ENCODE results near the gene ME2. TPM values are rescaled to one million over a fixed set of nuclear protein-coding genes. Genes with fewer than 3 reads are reported as not detected.

The ME2 gene
- total and polyA plus RNA-seq, 9 of the 15 experiments (the other 6 are each of a cell fraction or from before 2014, with no cell fraction given) = 12.3 to 54.4 (median 36.2) TPM

DNA sequence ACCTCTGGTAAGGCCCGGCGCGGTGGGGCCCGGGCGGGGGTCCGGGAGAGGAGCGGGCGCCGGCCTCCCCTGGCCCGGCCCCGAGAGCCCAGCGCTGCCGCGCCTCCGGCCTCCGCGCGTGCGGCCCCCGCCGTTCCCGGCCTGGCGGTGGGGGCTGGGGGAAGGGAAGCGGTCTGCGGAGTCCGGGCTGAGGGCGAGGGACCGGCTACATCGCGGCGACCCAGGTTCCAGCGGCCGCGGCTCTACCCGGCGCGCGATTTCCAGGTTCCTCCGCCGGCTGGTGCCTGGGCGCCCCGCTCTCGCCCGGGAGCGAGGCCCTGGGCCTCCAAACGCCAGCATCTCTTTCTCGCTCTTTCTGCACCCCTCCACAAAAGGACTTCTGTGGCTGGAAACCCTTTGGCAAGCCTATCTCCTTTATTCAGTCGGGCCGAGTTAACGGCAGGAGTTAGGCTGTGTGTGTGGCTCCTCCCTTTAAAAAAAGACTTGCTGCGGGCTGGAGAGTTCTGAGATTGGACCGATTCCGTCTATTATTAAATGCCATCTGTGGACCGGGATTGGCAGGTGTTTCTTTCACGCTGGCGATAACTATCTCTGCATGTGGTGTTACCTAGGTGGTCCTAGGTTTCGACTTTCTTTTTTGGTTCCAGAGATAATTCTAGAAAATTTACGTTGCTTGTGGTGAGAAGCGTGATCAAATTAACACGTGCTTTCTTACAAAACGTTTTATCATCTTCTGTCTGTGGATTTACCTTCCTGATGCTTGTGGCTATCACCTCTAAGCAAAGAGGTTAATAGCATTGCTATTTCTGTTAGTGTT, 592 bp downstream of the ME2 start (continued):
- TF ChIP-seq, protein P1, sequence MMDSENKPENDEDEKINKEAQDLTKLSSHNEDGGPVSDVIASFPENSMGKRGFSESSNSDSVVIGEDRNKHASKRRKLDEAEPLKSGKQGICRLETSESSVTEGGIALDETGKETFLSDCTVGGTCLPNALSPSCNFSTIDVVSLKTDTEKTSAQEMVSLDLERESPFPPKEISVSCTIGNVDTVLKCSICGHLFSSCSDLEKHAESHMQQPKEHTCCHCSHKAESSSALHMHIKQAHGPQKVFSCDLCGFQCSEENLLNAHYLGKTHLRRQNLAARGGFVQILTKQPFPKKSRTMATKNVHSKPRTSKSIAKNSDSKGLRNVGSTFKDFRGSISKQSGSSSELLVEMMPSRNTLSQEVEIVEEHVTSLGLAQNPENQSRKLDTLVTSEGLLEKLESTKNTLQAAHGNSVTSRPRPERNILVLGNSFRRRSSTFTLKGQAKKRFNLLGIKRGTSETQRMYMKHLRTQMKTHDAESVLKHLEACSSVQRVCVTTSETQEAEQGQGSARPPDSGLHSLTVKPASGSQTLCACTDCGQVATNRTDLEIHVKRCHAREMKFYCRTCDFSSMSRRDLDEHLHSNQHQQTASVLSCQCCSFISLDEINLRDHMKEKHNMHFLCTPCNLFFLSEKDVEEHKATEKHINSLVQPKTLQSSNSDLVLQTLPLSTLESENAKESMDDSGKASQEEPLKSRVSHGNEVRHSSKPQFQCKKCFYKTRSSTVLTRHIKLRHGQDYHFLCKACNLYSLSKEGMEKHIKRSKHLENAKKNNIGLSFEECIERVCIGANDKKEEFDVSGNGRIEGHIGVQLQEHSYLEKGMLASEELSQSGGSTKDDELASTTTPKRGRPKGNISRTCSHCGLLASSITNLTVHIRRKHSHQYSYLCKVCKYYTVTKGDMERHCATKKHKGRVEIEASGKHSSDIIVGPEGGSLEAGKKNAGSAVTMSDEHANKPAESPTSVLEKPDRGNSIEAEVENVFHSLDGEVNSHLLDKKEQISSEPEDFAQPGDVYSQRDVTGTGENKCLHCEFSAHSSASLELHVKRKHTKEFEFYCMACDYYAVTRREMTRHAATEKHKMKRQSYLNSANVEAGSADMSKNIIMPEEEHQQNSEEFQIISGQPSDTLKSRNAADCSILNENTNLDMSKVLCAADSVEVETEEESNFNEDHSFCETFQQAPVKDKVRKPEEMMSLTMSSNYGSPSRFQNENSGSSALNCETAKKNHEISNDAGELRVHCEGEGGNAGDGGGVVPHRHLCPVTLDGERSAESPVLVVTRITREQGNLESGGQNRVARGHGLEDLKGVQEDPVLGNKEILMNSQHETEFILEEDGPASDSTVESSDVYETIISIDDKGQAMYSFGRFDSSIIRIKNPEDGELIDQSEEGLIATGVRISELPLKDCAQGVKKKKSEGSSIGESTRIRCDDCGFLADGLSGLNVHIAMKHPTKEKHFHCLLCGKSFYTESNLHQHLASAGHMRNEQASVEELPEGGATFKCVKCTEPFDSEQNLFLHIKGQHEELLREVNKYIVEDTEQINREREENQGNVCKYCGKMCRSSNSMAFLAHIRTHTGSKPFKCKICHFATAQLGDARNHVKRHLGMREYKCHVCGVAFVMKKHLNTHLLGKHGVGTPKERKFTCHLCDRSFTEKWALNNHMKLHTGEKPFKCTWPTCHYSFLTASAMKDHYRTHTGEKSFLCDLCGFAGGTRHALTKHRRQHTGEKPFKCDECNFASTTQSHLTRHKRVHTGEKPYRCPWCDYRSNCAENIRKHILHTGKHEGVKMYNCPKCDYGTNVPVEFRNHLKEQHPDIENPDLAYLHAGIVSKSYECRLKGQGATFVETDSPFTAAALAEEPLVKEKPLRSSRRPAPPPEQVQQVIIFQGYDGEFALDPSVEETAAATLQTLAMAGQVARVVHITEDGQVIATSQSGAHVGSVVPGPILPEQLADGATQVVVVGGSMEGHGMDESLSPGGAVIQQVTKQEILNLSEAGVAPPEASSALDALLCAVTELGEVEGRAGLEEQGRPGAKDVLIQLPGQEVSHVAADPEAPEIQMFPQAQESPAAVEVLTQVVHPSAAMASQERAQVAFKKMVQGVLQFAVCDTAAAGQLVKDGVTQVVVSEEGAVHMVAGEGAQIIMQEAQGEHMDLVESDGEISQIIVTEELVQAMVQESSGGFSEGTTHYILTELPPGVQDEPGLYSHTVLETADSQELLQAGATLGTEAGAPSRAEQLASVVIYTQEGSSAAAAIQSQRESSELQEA (IDR thresholded peaks at IDR 0.05; ENCODE audit: low read depth) = no peak
- TF ChIP-seq KLF13 (tag; IDR thresholded peaks at IDR 0.05; ENCODE audit: borderline replicate concordance, low read depth) = no peak
- TF ChIP-seq NFXL1 (CRISPR knock-in tag; IDR thresholded peaks at IDR 0.05) = no peak
- no peak for TF ChIP-seq SMARCC2 (IDR thresholded peaks at IDR 0.05; ENCODE audit: low read depth)
- TF ChIP-seq, protein P2, sequence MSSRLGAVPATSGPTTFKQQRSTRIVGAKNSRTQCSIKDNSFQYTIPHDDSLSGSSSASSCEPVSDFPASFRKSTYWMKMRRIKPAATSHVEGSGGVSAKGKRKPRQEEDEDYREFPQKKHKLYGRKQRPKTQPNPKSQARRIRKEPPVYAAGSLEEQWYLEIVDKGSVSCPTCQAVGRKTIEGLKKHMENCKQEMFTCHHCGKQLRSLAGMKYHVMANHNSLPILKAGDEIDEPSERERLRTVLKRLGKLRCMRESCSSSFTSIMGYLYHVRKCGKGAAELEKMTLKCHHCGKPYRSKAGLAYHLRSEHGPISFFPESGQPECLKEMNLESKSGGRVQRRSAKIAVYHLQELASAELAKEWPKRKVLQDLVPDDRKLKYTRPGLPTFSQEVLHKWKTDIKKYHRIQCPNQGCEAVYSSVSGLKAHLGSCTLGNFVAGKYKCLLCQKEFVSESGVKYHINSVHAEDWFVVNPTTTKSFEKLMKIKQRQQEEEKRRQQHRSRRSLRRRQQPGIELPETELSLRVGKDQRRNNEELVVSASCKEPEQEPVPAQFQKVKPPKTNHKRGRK (tag; IDR thresholded peaks at IDR 0.05) = no peak
- no peak for TF ChIP-seq HDAC6 (IDR thresholded peaks at IDR 0.05; ENCODE audit: low read depth, low read length)
- TF ChIP-seq CBX2 (IDR thresholded peaks at IDR 0.05; ENCODE audit: insufficient read depth, low read length, poor library complexity, severe bottlenecking) = no peak
- no peak for TF ChIP-seq MYBL2 (IDR thresholded peaks at IDR 0.05; ENCODE audit: low read depth)
- no peak for TF ChIP-seq MYBL2 (CRISPR knock-in tag; IDR thresholded peaks at IDR 0.05; ENCODE audit: borderline replicate concordance)
- TF ChIP-seq ZNF24 (IDR thresholded peaks at IDR 0.05) = no peak
- TF ChIP-seq SUPT5H (IDR thresholded peaks at IDR 0.05) = no peak
- TF ChIP-seq SMARCE1 (IDR thresholded peaks at IDR 0.05) = no peak
- TF ChIP-seq ZNF282 (CRISPR knock-in tag; IDR thresholded peaks at IDR 0.05) = no peak
- TF ChIP-seq E2F5 (CRISPR knock-in tag; IDR thresholded peaks at IDR 0.05) = no peak
- TF ChIP-seq ZNF589 (CRISPR knock-in tag; IDR thresholded peaks at IDR 0.05; ENCODE audit: low read depth) = no peak
- no peak for TF ChIP-seq ZNF75A (CRISPR knock-in tag; IDR thresholded peaks at IDR 0.05)
- no peak for TF ChIP-seq ZNF354B (CRISPR knock-in tag; IDR thresholded peaks at IDR 0.05)
- no peak; the same call in 1 of the 2 replicates for TF ChIP-seq SOX6 (IDR thresholded peaks at IDR 0.05)
- no peak for TF ChIP-seq NEUROD1 (IDR thresholded peaks at IDR 0.05; ENCODE audit: borderline replicate concordance, low read depth, low read length, partially characterized antibody)

Data from K562 (cell line).